HG02588 (cell line): ENCODE results near the gene GCDH.
"Not testable (repeated sequence)": the region's sequence is repeated elsewhere in the genome, so short reads cannot be mapped to it uniquely, and the experiment has no call there.

Experiments
- ATAC-seq: cut with Tn5 transposase; IDR thresholded peaks from one replicate; pipeline ENCODE4 v1.9.1; 2021; ENCODE audit warnings: mild to moderate bottlenecking, moderate library complexity; ENCODE audit not compliant: unreplicated experiment

Gene GCDH

DNA sequence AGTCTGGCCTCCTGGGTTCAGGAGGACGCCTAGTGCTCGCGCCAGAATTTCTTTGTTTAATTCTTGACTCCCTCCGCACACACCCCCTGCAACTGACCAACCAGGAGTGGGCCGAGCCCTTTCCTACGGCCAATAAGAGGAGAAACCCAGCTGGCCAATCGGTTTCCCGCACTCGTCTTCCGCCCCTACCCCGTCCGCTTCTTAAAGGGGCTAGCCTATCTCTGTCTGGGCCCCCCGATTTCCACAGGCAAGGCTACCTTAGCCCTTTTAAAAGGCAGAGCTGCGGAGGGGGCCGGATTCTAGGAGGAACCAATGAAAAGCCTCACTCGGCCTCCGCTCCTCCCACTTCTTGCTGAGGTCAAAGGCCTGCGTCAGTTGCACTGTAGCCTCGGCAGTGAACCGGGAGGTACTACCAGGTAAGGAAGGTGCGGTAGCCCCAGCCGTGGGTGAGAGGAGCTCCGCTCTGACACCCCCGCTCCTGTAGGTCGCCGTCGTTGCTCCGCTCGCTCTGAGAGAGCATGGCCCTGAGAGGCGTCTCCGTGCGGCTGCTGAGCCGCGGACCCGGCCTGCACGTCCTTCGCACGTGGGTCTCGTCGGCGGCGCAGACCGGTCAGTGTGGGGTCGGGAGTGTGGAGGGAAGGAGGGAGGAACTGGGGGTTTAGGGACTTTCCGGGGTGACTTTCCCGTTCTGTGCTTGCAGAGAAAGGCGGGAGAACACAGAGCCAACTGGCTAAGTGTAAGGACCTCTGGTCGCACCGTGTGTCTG is at the start of gene GCDH:
GCDH (plus strand) TSS at position 374 of the 766 bp plus-strand sequence; CDS start at position 519, 145 bp downstream.
- ATAC-seq, result peak; percentile 86

DNA sequence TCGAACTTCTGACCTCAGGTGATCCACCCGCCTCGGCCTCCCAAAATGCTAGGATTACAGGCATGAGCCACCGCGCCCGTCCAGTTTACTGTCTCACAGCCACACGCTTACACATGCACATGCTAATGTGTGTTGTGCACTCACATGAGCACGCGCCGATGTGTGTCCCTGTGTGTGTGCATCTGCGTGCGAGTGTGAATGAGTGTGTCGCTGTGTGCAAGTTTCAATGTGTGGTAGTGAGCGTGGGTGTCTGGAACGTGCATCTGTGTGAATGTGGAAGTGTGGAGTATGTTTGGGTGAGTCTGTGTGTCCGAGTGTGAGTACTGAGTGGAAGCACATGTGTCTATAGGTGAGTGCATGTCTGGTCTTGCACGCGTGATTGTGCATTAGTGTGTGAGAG is 48.4 kb upstream of the GCDH start:
- no peak for ATAC-seq

DNA sequence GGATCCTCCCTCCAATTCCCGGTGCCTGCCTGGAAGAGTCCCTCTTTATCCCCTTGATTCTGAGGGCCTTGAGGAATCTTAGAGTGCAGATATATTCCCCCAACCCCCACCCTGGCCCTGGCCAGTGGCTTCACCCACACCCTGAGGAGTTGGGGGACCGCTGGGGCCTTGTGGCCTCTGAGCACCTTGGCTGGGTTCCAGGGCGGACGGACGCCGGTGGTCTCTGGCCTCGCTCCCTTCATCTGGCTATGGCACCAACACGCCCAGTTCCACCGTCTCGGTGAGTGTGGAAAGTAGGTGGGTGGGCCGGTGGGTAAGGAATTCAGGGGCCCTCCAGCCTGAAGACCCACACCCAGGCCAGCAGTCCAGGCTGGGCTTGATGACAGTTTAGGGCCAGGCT is 47.6 kb upstream of the GCDH start:
- no peak for ATAC-seq

DNA sequence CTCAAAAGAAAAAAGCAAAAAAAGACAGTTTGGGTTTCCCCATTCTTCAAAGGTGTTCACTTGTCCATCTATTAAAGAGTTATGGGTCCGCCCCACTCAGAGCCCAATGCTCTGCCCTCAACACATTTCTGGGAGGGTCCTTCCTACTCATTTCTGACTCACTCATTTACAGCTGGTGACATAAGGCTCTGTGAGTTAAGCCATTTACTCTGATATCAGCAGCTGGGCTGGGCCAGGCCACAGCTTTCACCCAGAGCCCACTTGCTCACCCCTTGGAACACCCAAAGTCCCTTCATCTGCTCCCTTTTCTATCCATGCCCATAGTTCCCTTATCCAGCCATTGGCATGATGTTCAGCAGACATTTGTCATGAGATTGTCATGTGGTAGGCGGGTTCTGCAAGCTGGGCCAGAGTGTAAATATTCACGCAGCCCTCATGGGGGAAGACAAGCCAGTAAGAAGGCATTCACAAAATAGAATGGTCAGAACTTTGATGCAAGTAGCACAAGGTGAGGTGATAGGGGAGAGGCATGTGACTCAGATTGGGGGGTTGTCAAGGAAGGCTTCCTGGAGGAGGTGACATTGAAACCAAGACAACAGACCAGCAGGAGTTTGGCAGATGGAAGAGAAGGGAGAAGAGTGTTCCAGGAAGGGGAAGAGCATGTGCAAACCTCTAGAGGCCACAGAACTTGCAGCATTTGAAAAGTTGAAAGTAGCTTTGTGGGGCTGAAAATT is 46.8 kb upstream of the GCDH start:
- no peak for ATAC-seq

DNA sequence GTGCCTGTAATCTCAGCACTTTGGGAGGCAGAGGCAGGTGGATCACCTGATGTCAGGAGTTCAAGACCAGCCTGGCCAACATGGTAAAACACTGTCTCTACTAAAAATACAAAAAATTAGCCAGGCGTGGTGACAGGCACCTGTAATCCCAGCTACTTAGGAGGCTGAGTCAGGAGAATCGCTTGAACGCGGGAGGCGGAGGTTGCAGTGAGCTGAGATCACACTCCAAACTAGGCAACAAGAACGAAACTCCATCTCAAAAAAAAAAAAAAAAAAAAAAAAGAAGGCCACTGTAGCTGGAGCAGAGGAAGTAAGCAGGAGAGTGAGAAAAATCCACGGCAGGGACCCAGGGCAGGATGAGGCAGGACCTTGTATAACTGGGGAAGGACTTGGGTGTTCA is 44.3 kb upstream of the GCDH start:
- not testable (repeated sequence) for ATAC-seq

DNA sequence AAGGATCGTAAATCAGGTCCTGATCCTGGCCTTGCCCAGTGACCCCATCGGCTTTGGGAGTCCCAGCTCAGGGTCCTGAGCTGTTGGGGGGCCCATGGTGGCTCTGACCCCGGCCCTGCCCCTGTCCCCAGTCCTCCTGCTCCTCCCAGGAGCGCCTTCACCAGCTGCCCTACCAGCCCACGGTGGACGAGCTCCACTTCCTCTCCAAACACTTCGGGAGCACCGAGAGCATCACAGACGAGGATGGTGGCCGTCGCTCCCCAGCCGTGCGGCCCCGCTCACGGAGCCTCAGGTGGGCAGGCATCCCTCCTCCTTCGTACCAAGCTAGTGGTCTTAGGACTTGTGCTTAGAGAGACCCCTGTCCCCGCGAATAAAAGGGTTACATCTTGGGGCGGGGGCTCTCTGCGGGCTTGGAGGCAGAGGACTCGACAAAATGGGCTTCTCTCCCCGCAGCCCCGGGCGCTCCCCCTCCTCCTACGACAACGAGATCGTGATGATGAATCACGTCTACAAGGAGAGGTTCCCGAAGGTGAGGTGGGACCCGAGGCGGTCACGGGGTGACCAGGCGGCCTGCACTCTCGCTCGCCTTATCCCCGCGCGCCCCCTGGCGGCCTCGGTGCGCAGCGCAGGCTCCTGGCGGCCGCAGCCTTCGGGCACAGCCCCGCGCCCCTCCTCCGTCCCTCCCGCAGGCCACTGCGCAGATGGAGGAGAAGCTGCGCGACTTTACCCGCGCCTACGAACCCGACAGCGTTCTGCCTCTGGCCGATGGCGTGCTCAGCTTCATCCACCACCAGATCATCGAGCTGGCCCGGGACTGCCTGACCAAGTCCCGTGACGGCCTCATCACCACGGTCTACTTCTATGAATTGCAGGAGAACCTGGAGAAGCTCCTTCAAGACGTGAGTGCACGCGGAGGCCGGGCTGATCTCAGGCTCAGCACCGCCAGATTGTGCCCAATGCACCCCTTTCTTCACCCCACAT is 43.5 kb upstream of the GCDH start:
- ATAC-seq, result peak; percentile 63

DNA sequence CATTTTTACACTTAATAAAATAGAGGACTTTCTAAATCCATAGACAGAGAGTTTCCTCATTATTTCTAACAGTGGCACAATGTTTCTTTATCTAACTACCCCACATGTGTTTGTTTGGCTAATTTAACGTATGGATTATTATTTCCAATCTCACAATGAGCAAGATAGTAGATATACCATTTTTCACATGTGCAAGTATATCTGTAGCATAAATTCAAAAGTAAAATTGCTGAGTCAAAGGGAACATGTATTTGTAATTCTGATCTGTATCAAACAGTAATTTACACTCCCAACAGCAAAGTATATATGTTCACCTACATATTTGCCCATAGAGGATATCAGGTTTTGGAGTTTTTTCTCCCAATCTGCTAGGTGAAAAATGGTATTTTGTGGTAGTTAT is 34.3 kb upstream of the GCDH start:
- no peak for ATAC-seq

DNA sequence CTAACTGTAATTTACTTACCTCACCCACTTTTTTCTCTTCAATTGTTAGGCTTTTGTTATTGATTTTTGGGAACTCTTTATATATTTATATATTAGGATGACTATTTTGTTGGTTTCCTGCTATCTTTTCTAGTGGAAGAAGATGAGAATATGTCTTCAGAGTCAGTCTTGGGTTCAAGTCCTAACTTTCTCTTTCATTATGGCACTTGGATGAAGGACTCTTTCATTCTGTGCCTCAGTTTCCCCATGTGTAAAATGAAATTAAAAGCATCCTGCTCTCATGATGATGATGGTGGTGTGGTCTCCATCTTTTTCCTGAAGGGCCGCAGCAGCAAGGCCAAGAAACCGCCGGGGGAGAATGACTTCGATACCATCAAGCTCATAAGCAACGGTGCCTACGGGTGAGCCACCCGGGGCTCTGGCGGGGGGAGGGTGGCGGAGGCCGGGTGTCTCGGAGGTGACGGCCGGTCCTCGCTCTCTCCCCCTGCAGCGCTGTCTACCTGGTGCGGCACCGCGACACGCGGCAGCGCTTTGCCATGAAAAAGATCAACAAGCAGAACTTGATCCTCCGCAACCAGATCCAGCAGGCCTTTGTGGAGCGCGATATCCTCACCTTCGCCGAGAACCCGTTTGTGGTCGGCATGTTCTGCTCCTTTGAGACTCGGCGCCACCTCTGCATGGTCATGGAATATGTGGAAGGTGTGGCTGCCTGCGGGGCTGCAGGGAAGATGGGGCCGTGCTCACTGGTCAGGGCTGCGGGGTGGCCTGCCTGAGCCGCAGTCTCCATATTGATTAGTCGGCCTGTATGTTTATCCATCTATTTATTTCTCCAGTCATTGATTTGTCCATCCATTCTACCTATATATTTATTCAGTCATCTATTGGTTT is 32.7 kb upstream of the GCDH start:
- no peak for ATAC-seq

DNA sequence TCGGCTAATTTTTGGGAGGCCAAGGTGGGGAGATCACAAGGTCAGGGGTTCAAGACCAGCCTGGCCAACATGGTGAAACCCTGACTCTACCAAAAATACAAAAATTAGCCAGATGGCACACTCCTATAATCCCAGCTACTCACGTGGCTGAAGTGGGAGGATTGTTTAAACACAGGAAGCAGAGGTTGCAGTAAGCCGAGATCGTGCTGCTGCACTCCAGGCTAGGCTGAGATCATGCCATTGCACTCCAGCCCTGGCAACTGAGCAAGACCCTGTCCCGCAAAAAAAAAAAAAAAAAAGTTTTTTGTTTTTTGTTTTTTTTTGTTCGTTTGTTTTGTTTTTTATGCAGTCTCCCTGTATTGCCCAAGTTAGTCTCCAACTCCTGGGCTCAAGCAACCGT is 31.4 kb upstream of the GCDH start:
- ATAC-seq, result no peak

DNA sequence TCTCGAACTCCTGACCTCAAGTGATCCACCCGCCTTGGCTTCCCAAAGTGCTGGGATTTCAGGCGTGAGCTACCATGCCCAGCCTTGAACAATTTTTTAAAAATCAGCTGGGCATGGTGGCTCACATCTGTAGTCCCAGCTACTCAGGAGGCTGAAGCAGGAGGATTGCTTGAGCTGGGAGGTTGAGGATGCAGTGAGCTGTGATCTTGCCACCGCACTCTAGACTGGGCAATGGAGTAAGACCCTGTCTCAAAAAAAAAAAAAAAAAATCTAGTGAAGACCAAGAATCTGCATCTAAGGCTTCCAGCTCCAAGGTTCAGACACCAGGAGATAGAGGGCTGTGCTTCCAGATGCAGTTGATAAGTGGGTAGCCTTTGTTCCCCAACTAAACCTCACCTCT is 26.8 kb upstream of the GCDH start:
- ATAC-seq, result no peak

DNA sequence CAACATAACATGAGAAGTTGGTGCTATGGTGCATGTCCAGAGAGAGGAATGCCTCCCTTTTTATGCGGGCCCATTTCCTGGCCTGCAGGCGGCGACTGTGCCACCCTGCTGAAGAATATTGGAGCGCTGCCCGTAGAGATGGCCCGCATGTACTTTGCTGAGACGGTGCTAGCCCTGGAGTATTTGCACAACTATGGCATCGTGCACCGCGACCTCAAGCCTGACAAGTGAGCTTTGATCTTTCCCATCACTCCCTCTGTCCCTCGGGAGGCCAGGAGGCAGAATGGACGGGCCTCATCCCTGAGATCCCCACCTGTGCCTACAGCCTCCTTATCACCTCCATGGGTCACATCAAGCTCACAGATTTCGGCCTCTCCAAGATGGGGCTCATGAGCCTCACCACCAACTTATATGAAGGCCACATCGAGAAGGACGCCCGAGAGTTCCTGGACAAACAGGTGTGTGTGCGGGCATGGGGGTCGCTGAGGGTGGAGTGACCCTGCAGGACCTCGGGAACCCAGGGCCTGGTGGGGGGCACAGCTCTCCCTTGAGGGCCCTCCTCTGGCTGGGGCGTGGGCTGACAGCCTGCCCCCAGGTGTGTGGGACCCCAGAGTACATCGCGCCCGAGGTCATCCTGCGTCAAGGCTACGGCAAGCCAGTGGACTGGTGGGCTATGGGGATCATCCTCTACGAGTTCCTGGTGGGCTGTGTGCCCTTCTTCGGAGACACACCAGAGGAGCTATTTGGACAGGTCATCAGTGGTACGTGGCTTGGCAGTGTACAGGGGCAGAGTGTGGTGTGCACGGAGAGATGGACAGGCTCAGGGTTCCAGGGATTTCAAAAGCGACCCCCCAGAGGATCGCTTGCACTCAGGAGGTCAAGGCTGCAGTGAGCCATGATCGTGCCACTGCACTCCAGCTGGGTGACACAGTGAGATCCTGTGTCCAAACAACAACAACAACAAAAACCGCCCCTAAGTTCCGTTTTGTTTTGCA is 25.9 kb upstream of the GCDH start:
- ATAC-seq, result no peak

DNA sequence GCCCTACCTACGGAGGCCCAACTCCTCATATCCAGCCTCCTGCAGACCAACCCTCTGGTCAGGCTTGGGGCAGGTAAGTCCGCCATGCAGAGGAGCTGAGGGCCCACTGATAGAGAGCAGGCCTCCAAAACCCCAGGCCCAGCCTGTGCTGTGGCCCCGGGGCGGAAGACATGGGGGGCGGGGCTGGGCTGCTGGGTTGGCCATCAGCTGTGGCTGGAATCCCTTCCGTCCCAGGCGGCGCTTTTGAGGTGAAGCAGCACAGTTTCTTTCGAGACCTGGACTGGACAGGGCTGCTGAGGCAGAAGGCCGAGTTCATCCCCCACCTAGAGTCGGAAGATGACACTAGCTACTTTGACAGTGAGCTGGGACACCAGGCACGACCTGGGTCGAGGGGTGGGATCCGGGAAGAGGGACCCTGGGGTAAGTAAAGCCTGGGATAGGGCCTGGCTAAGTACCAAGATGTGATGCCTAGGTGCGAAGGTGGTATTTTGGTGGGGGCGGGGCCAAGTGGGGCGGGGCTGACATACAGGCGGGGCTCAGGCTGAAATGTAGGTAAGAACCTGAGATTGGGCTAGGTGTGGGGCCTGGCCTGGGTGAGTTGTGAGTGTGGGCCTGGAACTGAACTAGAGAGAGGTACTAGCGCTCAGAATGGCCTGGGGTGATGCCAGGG is 25.1 kb upstream of the GCDH start:
- ATAC-seq, result no peak

DNA sequence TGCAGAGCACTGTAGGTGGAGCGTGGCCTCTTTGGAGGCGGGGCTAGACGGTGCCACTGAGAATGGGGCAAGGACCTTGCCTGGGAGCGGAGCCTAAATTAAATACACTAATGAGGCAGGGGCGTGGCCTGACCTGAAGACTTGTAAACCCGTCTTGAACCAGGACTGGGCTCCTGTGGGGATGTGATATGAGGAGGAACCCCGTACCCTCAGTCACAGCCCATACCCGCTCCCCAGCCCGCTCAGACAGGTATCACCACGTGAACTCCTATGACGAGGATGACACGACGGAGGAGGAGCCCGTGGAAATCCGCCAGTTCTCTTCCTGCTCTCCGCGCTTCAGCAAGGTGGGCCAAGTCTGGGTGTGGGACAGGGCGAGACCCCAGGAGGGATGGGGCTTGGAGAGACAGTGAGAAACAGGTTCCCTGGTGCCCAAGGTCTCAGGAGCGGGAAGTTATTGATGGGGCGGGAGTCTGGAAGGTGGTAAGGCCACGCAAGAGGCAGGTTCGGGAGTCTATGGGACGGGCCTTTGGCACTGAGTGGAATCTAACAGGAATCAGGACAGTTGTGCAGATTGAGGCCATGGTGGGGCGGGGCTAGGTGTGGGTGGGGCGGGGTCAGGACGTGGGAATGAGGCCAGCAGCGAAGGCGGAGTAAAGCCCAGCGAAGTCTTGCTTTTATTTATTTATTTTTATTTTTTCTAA is 24.4 kb upstream of the GCDH start:
- no peak for ATAC-seq

DNA sequence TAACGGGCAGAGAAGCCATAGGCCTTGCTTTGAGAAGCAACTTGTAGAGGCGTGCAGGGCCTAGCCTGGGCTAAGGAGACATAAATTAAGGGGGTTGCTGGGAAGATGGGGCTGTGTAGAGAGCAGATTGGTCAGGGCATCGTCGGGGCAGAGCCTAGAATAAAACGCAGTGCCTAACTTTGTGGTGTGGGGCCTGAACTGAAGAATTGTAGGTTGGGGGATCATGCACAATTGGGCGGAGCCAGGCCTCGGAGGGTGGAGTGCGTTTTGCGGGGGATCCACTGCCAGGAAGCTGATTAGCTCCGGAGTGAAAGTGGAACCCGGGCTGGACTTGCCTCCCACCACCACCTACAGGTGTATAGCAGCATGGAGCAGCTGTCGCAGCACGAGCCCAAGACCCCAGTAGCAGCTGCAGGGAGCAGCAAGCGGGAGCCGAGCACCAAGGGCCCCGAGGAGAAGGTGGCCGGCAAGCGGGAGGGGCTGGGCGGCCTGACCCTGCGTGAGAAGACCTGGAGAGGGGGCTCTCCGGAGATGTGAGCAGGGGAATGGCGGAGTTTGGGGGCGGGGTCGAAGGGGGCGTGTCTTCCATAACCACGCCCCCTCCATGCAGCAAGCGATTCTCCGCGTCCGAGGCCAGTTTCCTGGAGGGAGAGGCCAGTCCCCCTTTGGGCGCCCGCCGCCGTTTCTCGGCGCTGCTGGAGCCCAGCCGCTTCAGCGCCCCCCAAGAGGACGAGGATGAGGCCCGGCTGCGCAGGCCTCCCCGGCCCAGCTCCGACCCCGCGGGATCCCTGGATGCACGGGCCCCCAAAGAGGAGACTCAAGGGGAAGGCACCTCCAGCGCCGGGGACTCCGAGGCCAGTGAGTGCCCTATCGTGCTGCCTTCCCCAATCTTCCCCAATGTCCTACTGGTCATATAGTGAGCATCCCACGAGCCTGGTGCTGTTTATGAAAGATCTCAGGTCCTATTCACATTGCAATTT is 23.6 kb upstream of the GCDH start:
- ATAC-seq, result peak; percentile 69

DNA sequence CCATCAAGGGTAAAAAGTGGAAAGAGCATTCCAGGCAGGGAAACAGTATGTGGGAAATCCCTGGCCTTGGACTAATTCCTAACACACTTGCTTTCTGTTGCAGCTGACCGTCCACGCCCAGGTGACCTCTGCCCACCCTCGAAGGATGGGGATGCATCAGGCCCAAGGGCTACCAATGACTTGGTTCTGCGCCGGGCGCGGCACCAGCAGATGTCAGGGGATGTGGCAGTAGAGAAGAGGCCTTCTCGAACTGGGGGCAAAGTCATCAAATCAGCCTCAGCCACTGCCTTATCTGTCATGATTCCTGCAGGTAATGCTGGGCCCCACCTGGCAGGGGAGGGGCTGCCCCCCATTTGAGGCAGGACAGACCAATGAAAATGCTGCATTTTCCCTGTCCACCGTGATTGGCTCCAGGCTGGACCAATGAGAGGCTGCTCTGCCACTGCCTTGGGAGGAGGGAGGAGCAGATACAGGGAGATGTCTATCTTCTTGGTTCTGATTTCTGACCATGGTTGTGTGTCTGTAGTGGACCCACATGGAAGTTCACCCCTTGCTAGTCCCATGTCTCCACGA is 22.3 kb upstream of the GCDH start:
- no peak for ATAC-seq

DNA sequence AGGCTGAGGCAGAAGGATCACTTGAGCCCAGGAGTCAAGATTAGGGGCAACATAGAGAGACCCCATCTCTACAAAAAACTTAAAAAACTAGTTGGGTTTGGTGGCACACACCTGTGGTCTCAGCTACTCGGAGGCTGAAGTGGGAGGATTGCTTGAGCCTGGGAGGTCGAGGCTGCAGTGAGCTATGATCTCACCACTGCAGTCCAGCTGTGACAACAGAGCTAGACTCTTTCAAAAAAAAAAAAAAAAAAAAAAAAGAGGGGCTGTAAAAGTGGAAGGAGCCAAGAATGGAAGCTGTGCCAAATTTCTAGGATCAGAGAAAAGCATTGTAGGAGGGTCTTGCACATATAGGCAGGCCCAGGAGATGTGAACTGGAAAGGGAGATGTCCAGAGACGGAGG is 19.3 kb upstream of the GCDH start:
- ATAC-seq, result no peak
